ENCODE measurements around the gene PDE7B.

- TF ChIP-seq CTCF (conservative IDR thresholded peaks at IDR 0.05; ENCODE audit: low read length) = no peak
- no peak for TF ChIP-seq EZH2phosphoT487 (IDR thresholded peaks at IDR 0.05; ENCODE audit: borderline replicate concordance)
These were observed 37.5 kb upstream of the PDE7B start for GRCh38 chr6:135814043-135814442.
